Body of pancreas (tissue), 4 donors: ENCODE measurements around the gene HOXA3. TPM values are rescaled to one million over a fixed set of nuclear protein-coding genes. Genes with fewer than 3 reads are reported as not detected.

ENCODE experiments used
- ATAC-seq: fragments of 150-250 bp; one replicate; pipeline ENCODE4 v1.9.1; 2016
- DNase-seq, 4 donors: peaks; one replicate each; pipeline ENCODE4 v3.0.0-alpha.2; 2019
- H3K27ac ChIP-seq, 4 donors: fragments of 200-600 bp; sonication (generic); 1 replicate in 3 of 4; 2 replicates in 1 of 4; pipeline versions ENCODE4 v1.5.1 to v1.6.1; 2016 to 2019; ENCODE audit warnings: mild to moderate bottlenecking in 1 of 4, mixed read lengths in 1 of 4, moderate library complexity in 1 of 4
- H3K27me3 ChIP-seq, 2 donors: fragments of 200-600 bp; sonication (generic); one replicate each; pipeline ENCODE4 v1.6.0; 2016; ENCODE audit warnings: mild to moderate bottlenecking in 1 of 2
- H3K36me3 ChIP-seq, 2 donors: fragments of 200-600 bp; sonication (generic); replicated peaks in 1 of 2; 2 replicates each; pipeline ENCODE4 v1.5.1; 2016; ENCODE audit warnings: low read depth in 2 of 2; ENCODE audit not compliant: insufficient read depth in 1 of 2
- H3K4me1 ChIP-seq: fragments of 200-600 bp; sonication (generic); one replicate; pipeline ENCODE4 v1.6.0; 2016
- H3K4me3 ChIP-seq, 2 donors: fragments of 200-600 bp; sonication (generic); 1 replicate in 1 of 2; 2 replicates in 1 of 2; pipeline ENCODE4 v1.5.1; 2016 to 2019
- H3K9me3 ChIP-seq, 3 donors: fragments of 200-600 bp; sonication (generic); 1 replicate in 2 of 3; 2 replicates in 1 of 3; pipeline ENCODE4 v1.5.1; 2016
- POLR2A ChIP-seq, 3 donors: fragments of 450-650 bp; IDR thresholded peaks; one replicate each; pipeline ENCODE4 v1.6.1; 2016; ENCODE audit warnings: antibody characterized with exemption in 3 of 3, mild to moderate bottlenecking in 2 of 3
- WGBS, 2 donors: methylation state at CpG; one replicate each; pipeline ENCODE4 v1.1.5; 2017; 5-methylcytosine and 5-hydroxymethylcytosine counted together
- intact Hi-C: fragments of 100-400 bp; cut with DNase I; formaldehyde crosslinking; loops from one replicate; pipeline ENCODE4 v1.15.1; 2023
- total RNA-seq, 2 donors: library from RNA; depleted of rRNA; stranded (reverse); fragments of >200 nt; gene quantifications; one replicate each; pipeline ENCODE4 v1.1.0, GENCODE V29; 2016
- TF ChIP-seq, protein P1 (sequence below), 7 experiments: fragments of 450-650 bp in 4 of 7; fragments of 200-600 bp in 3 of 7; sonication (generic) in 3 of 7; IDR thresholded peaks; one replicate each; pipeline ENCODE4 v1.5.1; 2016 to 2019; ENCODE audit warnings: antibody characterized with exemption in 7 of 7

HOXA3 gene
- total RNA-seq, 2 donors from 2014 or later, result 1.6 TPM; not detected in 1

DNA sequence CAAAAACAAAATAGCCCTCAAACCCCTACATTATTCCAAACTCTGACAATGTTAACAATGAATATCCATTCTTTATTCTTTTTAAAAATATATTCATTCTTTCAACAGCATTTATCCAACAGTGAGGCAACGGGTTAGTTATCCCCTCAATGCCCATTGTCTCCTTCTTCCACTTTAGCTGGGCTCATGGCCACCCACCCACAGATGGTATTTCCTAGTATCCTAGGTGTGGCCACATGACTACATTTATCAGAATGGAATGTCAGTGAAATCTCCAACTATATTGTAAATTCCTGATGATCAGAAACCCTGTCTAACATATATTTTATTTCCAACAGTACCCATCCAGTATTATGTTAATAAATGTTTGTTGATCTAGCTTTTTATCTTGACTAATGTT, 70.2 kb downstream of the HOXA3 start:
- ATAC-seq (no peak), DNase-seq (no peak)
- Histone ChIP-seq H3K27me3 (no peaks in the 10 kb centered on the region), H3K9me3 (no peaks in the 10 kb centered on the region), H3K27ac (no peak overlapping the region), H3K4me1 (no peaks in the 10 kb centered on the region), H3K36me3 (no peaks in the 10 kb centered on the region), H3K4me3 (no peak overlapping the region)
- TF ChIP-seq, protein P1, sequence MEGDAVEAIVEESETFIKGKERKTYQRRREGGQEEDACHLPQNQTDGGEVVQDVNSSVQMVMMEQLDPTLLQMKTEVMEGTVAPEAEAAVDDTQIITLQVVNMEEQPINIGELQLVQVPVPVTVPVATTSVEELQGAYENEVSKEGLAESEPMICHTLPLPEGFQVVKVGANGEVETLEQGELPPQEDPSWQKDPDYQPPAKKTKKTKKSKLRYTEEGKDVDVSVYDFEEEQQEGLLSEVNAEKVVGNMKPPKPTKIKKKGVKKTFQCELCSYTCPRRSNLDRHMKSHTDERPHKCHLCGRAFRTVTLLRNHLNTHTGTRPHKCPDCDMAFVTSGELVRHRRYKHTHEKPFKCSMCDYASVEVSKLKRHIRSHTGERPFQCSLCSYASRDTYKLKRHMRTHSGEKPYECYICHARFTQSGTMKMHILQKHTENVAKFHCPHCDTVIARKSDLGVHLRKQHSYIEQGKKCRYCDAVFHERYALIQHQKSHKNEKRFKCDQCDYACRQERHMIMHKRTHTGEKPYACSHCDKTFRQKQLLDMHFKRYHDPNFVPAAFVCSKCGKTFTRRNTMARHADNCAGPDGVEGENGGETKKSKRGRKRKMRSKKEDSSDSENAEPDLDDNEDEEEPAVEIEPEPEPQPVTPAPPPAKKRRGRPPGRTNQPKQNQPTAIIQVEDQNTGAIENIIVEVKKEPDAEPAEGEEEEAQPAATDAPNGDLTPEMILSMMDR (IDR thresholded peaks at IDR 0.05), result no peak
- no peak for TF ChIP-seq POLR2A (IDR thresholded peaks at IDR 0.05)
- intact Hi-C loops, result no loop called here
- 75 to 80% methylated on average over 1 of the region's 1 CpG for WGBS, 2 donors

- 49 to 55% methylated on average over 4 of the region's 4 CpGs for WGBS, 2 donors
- Histone ChIP-seq H3K4me3 (no peak overlapping the region), H3K36me3 (no peaks in the 10 kb centered on the region), H3K27ac (no peak overlapping the region), H3K27me3 (no peaks in the 10 kb centered on the region), H3K4me1 (no peaks in the 10 kb centered on the region), H3K9me3 (no peaks in the 10 kb centered on the region)
- intact Hi-C loops, result no loop called here
- ATAC-seq (no peak), DNase-seq (no peak)
- no peak for TF ChIP-seq POLR2A (IDR thresholded peaks at IDR 0.05)
- TF ChIP-seq, protein P1 (IDR thresholded peaks at IDR 0.05), result no peak
Observed at GRCh38 chr7:27080844-27081436, 71.4 kb downstream of the HOXA3 start.

GRCh38 chr7:27079234-27079975, 73.0 kb downstream of the HOXA3 start:
- no peaks in the 10 kb centered on the region for H3K36me3 ChIP-seq
- H3K9me3 ChIP-seq, result no peaks in the 10 kb centered on the region
- no peak overlapping the region for H3K27ac ChIP-seq
- no peak overlapping the region for H3K4me3 ChIP-seq
- H3K27me3 ChIP-seq, result no peaks in the 10 kb centered on the region
- no peaks in the 10 kb centered on the region for H3K4me1 ChIP-seq
- DNase-seq (no peak), ATAC-seq (no peak)
- intact Hi-C loops, result no loop called here
- TF ChIP-seq, protein P1 (IDR thresholded peaks at IDR 0.05), result no peak
- no peak for TF ChIP-seq POLR2A (IDR thresholded peaks at IDR 0.05)
- 77 to 100% methylated on average over 1 of the region's 1 CpG for whole genome bisulfite sequencing, 2 donors

GRCh38 chr7:27078616-27079233, 73.7 kb downstream of the HOXA3 start:
- TF ChIP-seq, protein P1 (IDR thresholded peaks at IDR 0.05), result no peak
- no peak for TF ChIP-seq POLR2A (IDR thresholded peaks at IDR 0.05)
- no peaks in the 10 kb centered on the region for H3K4me1 ChIP-seq
- intact Hi-C loops, result no loop called here
- no peaks in the 10 kb centered on the region for H3K27me3 ChIP-seq
- H3K4me3 ChIP-seq, result no peak overlapping the region
- H3K9me3 ChIP-seq, result no peaks in the 10 kb centered on the region
- no peak overlapping the region for H3K27ac ChIP-seq
- 79 to 80% methylated on average over 5 of the region's 5 CpGs for WGBS, 2 donors
- no peaks in the 10 kb centered on the region for H3K36me3 ChIP-seq
- DNase-seq (no peak), ATAC-seq (no peak)
